Aorta (tissue), 5 donors: ENCODE results near the gene TBC1D16. TPM values are rescaled to one million over a fixed set of nuclear protein-coding genes. Genes with fewer than 3 reads are reported as not detected.

Experiments
- ATAC-seq: fragments of 200-7000 bp; cut with Tn5 transposase; one replicate; pipeline ENCODE4 v1.9.1; 2022; ENCODE audit warnings: moderate library complexity; ENCODE audit not compliant: low FRiP score
- DNase-seq, 2 donors: peaks; one replicate each; pipeline ENCODE4 v3.0.0-alpha.2; 2020
- H3K27ac ChIP-seq, 2 donors: one replicate each; pipeline ENCODE4 v1.5.1; 2013; ENCODE audit warnings: low read length in 2 of 2, mild to moderate bottlenecking in 2 of 2, moderate library complexity in 2 of 2, control low read depth in 1 of 2, inconsistent platforms in 1 of 2, low read depth in 1 of 2
- H3K27me3 ChIP-seq, 2 donors: one replicate each; pipeline ENCODE4 v1.6.1; 2013; ENCODE audit warnings: control low read depth in 1 of 2, low read length in 1 of 2, mild to moderate bottlenecking in 1 of 2, moderate library complexity in 1 of 2; ENCODE audit not compliant: insufficient read depth in 2 of 2, control insufficient read depth in 1 of 2
- H3K36me3 ChIP-seq, 2 donors: one replicate each; pipeline ENCODE4 v1.6.1; 2013; ENCODE audit warnings: control low read depth in 1 of 2, low read length in 1 of 2, mild to moderate bottlenecking in 1 of 2; ENCODE audit not compliant: insufficient read depth in 2 of 2, control insufficient read depth in 1 of 2
- H3K4me1 ChIP-seq, 2 donors: one replicate each; pipeline ENCODE4 v1.6.1; 2013; ENCODE audit warnings: low read length in 2 of 2, control low read depth in 1 of 2, mild to moderate bottlenecking in 1 of 2, moderate library complexity in 1 of 2; ENCODE audit not compliant: insufficient read depth in 2 of 2, control insufficient read depth in 1 of 2
- H3K4me3 ChIP-seq, 2 donors: one replicate each; pipeline ENCODE4 v1.5.1; 2013; ENCODE audit warnings: low read length in 2 of 2, control low read depth in 1 of 2, mild to moderate bottlenecking in 1 of 2
- H3K9me3 ChIP-seq: one replicate; pipeline ENCODE4 v1.6.1; 2013; ENCODE audit warnings: mild to moderate bottlenecking, low read length; ENCODE audit not compliant: control insufficient read depth
- WGBS, 2 donors: extraction: QIAGEN DNeasy Blood & Tissue Kit; methylation state at CpG; one replicate each; pipeline ENCODE4 v1.1.7; 2013; 5-methylcytosine and 5-hydroxymethylcytosine counted together
- intact Hi-C, 2 donors: fragments of 100-400 bp; cut with DNase I; formaldehyde crosslinking; loops; one replicate each; pipeline versions ENCODE4 v1.14.2 to v1.15.0; 2022
- polyA plus RNA-seq, 2 donors: library from polyadenylated mRNA; stranded (reverse); fragments of 200-250 nt; gene quantifications; one replicate each; pipeline ENCODE4 v1.2.3, GENCODE V29; 2013
- total RNA-seq, 2 donors: library from RNA; stranded (reverse); fragmentation: NEBNext Ultra II Directional; extraction: Animal tissue kit (Norgen Biotek cat#: 25700); gene quantifications; one replicate each; pipeline ENCODE4 v1.2.1, GENCODE V29; 2021
- donor health status: healthy with polysubstance abuse.
- donor health status: Bipolar disorder and iron deficiency.
- donor health status: DM: no; HTN: no; CAD: no.
- donor health status: DM: no; HTN: no; CAD: no.
- donor health status: DM: yes; HTN: yes; CAD: no.

TBC1D16 gene
- total and polyA plus RNA-seq, 4 donors: 6.4 to 43.6 (median 27.7) TPM

DNA sequence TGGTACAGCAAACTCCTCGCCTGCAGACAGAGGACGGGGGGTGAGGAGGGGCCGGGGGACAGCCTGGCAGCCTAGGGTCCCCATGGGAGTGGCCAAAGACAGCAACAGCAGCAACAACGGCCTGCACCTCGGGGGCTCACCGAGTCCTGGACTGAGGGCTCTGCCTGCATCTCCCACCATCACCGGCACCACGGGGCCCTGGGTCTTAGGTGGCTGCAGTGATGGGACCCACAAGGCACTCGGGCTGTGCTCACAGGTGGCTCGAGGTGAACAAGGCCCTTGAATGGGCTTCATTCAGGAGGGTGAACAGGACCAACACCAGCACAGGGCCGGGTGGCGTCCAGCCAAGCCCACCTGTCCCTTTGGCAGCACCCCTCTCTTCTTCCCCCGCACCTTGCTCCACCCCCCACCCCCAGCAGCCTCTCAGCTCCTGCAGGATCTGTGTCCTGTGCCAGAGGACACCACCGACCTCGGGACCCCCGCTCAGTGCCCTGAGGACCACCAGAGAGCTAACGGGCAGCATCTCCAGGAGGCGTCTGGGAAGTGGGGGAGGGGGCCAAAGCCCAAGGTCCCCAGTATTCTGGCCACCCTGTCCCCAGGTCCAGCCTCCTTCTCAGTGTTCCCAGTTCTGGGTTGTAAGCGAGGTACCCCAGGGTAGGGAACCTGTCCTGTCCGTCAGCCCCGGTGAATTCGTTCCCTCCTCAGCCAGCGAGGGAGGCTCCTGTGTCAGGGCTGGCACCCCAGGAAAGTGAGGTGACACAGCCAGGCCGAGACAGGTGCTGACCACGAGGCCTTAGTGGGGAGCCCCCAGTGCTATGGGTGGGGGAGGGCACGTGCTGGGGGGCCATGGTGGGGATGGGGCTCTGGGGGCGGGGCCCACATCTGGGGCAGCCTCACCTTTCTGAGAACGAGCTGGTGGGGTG is 94.3 kb downstream of the TBC1D16 start:
- intact Hi-C loops: no loop called here
- DNase-seq: peak; percentile 48 to 75
- 85 to 90% methylated on average over 28 of the region's 28 CpGs for WGBS, 2 donors
- no peak overlapping the region for H3K4me3 ChIP-seq
- peaks cover 0 to 3% of the 10 kb centered on the region in 2 donors for H3K36me3 ChIP-seq
- H3K9me3 ChIP-seq: no peaks in the 10 kb centered on the region
- H3K27ac ChIP-seq: no peak overlapping the region
- no peaks in the 10 kb centered on the region for H3K27me3 ChIP-seq
- no peak for ATAC-seq
- H3K4me1 ChIP-seq: no peaks in the 10 kb centered on the region

DNA sequence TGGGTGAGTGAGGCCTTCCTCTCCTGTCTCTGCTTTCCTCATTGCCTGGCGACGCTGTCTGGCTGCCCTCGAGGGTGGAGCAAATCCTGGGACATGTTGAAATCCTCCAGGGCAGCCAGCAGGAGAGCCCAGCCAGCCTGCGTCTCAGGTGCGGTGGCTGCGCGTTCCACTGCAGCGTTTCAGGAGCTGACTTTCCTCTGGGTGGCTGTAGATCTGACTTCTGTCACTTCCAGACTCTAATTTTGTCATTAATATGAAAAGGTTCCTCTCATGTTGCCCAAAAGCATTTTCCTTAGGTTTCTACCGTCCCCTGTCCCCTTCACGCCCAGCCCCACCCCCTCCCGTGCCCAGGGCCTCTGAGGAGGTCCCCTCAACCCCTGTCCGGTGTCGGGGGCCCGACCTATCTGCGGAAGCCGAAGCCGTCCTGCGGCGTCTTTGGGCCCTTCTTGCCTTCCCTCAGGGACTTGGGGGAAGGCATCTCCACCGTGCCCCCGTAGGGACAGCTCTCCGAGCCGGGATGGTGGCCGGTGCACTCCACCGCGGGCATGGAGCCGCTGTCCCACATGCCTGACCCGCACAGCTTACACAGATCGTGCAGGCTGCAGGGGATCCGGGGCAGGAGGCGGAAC is 95.1 kb downstream of the TBC1D16 start:
- Histone ChIP-seq H3K27ac (no peak overlapping the region), H3K27me3 (no peaks in the 10 kb centered on the region), H3K9me3 (no peaks in the 10 kb centered on the region), H3K4me3 (no peak overlapping the region), H3K36me3 (peaks cover 0 to 3% of the 10 kb centered on the region in 2 donors), H3K4me1 (no peaks in the 10 kb centered on the region)
- WGBS, 2 donors: 95 to 96% methylated on average over 31 of the region's 31 CpGs
- intact Hi-C loops: no loop called here
- ATAC-seq (no peak), DNase-seq (peak; percentile 44 to 68)

DNA sequence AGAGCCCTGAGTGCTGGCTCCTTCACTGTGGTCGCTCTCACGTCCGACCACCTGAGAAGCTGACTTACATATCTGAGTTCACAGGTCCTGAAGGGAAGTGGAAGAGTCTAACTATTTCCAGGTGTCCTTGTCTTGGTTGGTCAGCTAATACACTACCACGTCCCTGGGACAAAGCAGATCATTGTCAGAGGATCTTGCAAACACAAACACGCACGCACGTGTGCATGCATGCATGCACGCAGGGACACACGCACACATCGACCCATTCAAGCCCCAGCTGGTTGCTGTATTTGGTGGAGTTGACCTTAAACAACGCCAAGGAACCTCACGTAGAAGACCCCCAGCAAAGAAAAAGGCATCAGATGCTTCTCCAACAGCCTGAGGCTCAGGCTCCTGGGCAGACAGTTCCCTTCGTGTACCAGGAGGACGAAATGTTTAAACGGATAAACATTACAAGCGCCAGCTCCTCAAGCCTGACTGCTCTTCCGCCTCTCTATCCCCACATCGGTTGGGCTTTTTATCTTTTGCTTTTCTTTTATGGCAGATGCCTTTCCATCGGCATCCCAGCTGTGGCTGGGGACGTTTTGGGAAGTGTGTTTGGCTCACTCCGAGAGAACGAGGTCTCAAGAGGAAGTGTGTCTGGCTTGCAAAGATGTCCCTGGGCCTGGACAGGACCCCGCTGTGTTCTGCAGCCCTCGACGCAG is 95.8 kb downstream of the TBC1D16 start:
- WGBS, 2 donors: 90 to 93% methylated on average over 25 of the region's 25 CpGs
- H3K4me3 ChIP-seq: no peak overlapping the region
- intact Hi-C loops: no loop called here
- peaks cover 0 to 3% of the 10 kb centered on the region in 2 donors for H3K36me3 ChIP-seq
- H3K9me3 ChIP-seq: no peaks in the 10 kb centered on the region
- no peaks in the 10 kb centered on the region for H3K4me1 ChIP-seq
- no peaks in the 10 kb centered on the region for H3K27me3 ChIP-seq
- DNase-seq (peak; percentile 2 to 46), ATAC-seq (no peak)
- H3K27ac ChIP-seq: no peak overlapping the region

DNA sequence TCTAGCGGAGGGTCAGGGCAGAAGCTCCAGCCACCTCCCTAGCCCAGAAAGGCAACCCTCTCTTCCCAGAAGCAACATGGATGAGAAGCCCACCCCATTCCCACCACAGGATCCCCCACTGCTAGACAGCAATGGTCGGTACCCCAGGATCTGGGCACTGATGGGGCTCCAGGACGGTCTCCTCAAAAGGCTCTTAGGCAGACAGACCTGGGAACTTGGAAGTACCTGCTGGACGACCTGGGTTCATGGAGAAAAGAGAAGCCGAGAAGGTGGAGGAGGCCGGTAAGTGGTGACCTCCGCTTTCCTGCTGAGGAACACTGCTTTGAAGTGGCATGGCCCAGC is 96.6 kb downstream of the TBC1D16 start:
- Histone ChIP-seq H3K4me3 (no peak overlapping the region), H3K27ac (no peak overlapping the region), H3K4me1 (no peaks in the 10 kb centered on the region), H3K27me3 (no peaks in the 10 kb centered on the region), H3K36me3 (peaks cover 0 to 3% of the 10 kb centered on the region in 2 donors), H3K9me3 (no peaks in the 10 kb centered on the region)
- intact Hi-C loops: no loop called here
- 95 to 97% methylated on average over 7 of the region's 7 CpGs for WGBS, 2 donors
- ATAC-seq (no peak), DNase-seq (peak in 1 of 2 donors; percentile 9)

DNA sequence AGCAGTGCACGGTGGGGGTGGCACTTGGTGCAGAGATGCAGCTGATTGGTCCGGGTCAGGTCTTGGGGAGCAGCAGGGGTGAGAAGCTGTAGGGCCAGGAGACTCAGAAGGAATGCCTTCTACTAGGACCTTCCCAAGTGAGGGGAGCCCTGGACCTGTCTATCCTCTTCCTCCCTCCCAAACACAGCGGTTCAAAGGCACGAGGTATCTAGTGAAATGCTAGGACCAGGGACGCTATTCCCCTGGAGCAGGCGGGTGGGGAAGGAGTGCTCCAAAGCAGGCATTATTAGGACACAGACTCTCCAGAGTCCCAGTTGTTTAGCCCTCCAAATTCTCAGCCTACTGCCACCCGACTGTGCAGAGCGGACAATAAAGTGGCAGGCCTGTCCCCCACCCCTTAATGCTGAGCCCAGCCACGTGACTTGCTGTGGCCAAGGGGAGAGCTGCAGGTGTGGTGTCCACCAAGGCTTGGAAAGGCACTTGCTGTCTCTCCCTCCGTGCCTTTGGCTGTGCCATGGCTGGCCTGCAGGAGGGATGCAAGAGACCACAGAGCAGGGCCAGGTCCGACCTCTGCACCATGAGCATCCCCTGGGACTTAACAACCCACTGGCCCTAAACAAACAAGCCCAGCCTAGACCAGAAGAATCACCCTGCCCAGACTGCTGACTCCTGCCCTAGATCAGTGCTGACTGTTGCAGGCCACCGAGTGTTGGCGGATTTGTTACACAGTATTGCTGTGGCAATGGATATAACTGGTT is 97.2 kb downstream of the TBC1D16 start:
- Histone ChIP-seq H3K9me3 (no peaks in the 10 kb centered on the region), H3K27me3 (no peaks in the 10 kb centered on the region), H3K36me3 (peaks cover 0 to 3% of the 10 kb centered on the region in 2 donors), H3K4me1 (no peaks in the 10 kb centered on the region), H3K4me3 (no peak overlapping the region), H3K27ac (no peak overlapping the region)
- ATAC-seq (no peak), DNase-seq (peak; percentile 30 to 67)
- 91 to 92% methylated on average over 13 of the region's 13 CpGs for WGBS, 2 donors
- intact Hi-C loops: no loop called here

DNA sequence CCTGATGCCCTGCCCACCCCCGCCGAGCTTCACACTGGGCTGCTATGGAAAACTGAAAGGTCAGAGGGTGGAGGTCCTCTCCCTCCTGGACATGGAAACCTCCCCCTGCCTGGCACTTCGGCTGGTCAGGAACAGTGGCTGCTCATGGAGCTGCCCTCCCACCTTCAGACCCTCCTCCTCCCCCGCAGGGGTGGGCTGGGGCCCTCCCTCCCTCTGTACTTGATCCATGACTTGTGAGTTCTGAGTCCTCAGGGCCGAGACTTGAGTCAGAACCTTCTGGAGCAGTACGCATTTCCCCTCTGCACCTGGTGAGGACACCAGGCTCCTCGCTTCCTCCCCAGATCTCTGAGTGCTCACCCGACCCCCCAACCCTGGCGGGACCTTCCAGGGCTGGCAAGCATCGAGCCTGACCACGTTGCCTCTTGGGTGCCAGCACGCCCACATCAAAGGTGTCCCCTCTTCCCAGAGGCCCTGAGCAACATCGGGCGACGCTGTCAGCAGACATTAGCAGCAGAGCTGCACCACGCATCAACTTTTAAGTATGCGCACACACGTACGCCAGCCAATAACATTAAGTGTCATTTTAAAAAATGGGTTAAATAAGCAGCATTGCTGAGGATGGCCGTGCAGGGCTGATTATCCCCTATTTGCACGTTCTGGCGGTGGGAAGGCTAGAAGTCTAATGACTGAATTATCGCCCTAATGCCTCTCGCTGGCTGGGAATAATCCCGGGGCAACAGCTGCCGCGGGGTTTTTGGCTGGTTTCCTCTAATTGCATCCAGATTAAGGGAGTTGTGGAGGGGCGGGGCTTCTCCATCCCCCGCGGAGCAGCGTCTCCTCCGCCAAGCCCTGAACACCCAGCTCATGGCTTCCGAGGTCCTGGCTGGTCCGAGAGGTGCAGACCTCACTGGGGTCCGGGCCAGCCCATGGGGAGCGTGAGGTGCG is 98.0 kb downstream of the TBC1D16 start:
- intact Hi-C loops: no loop called here
- Histone ChIP-seq H3K4me3 (no peak overlapping the region), H3K4me1 (no peaks in the 10 kb centered on the region), H3K27me3 (no peaks in the 10 kb centered on the region), H3K9me3 (no peaks in the 10 kb centered on the region), H3K36me3 (peaks cover 0 to 3% of the 10 kb centered on the region in 2 donors), H3K27ac (no peak overlapping the region)
- DNase-seq: no peak
- WGBS, 2 donors: 88 to 89% methylated on average over 37 of the region's 37 CpGs
- no peak for ATAC-seq

DNA sequence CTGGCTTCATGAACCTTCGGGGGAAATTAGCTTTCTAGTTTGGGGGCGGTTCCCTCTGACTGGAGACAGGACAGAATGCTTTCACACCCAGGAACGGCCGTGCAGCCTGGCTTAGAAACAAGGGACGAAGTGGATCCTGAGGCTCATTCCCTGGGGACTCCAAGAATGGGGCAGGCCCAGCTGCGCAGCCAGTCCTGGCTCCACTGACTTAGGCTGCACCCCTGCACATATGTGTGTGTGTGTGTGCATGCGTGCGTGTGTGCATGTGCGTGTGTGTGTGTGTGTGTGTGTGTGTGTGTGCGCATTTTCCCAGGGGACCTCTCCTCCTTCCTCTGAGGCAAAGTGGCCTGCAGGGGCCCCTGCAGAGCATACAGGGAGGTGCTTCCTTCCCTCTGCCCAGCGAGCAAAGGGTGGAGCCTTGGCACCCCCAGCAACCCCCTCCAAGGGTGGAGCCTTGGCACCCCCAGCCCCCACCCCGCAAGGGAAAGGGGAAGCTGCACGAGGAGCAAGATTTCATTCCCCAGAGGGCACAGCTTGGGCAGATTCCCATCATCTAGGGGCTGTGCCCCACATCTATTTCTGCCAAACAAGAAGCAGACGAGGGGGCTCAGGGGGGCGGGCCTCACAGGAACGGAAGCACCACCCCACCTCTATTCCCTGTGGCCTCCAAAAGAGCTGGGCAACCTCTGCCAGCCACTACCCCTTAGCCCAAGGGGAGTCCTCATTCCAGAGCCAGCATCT is 98.9 kb downstream of the TBC1D16 start:
- Histone ChIP-seq H3K27me3 (no peaks in the 10 kb centered on the region), H3K27ac (no peak overlapping the region), H3K36me3 (peaks cover 0 to 3% of the 10 kb centered on the region in 2 donors), H3K4me3 (no peak overlapping the region), H3K4me1 (no peaks in the 10 kb centered on the region), H3K9me3 (no peaks in the 10 kb centered on the region)
- ATAC-seq (no peak), DNase-seq (no peak)
- intact Hi-C loops: no loop called here
- 58 to 60% methylated on average over 15 to 16 of the region's 16 CpGs for WGBS, 2 donors
